Measurements from ENCODE around the gene XPOT. TPM values are rescaled to one million over a fixed set of nuclear protein-coding genes. Genes with fewer than 3 reads are reported as not detected.

XPOT gene
- polyA plus RNA-seq, 3 donors = 50.5 to 67.1 (median 59.2) TPM

DNA sequence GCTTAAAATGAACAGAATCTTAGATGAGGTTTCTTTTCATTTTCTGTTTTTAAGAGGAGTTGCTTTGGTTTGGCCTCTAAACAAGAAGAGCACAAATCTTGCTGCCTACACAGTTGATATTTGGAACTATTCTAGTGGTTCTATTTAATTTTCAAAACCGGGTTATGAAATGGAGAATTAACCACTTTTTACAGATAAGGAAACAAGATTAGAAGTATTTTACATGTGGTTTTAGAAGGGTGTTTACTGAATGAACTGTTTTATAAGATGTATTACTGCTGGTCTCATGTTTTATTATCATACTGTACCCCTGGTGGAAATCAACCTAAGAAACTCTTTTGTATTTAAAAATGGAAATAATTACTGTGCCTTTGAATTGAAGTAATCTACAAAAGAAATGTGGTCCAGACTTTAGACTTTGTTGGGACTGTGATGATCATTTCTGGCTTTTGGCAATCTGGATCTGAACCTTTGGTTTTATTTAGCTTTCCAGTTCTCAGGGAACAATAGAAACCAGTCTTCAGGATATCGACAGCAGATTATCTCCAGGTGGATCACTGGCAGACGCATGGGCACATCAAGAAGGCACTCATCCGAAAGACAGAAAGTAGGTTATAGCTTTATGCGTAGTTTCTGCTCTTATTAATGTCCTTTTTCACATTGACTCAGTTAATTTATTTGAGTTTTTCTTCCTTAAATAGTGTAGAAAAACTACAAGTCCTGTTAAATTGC lies 91.0 kb downstream of the XPOT start:
- no peak for DNase-seq (ENCODE audit: extremely low read depth in 1 of 11, low read depth in 9 of 11, low spot score in 4 of 11)

DNA sequence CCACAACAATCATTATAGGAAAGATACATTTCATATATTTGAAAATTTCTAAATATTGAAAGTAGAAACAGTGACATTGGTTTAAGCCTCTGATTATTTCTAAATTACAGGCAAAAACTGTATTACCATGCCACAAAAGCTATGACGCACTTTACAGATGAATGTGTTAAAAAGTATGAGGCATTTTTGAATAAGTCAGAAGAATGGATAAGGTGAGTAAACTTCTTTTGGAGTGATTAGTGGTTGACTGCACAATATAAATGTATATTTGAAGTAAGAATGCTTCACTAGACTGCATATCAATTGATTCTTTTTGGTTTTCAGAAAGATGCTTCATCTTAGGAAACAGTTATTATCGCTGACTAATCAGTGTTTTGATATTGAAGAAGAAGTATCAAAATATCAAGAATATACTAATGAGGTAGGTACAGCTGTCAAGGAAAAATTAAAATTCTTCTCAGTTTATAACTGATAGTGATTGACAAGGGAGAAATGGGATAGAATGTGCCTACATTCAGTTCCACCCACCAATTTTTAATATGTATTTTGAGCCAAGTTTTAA lies 92.7 kb downstream of the XPOT start:
- no peak for DNase-seq (ENCODE audit: extremely low read depth in 1 of 11, low read depth in 9 of 11, low spot score in 4 of 11)

DNA sequence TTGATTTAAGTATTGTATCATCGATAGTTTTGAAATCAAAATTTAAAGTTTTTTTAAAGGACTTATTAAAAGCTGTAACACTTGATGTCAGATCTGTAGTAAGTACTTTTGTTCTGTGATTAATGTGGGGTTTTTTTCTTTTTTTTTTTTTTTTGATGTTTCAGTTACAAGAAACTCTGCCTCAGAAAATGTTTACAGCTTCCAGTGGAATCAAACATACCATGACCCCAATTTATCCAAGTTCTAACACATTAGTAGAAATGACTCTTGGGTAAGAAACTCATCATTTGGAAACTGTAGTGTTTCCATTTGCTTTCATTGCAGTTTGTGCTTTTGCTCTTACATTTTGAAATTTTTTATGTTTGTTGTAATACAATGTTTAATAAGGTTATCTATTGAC lies 93.3 kb downstream of the XPOT start:
- DNase-seq (ENCODE audit: extremely low read depth in 1 of 11, low read depth in 9 of 11, low spot score in 4 of 11) = no peak

DNA sequence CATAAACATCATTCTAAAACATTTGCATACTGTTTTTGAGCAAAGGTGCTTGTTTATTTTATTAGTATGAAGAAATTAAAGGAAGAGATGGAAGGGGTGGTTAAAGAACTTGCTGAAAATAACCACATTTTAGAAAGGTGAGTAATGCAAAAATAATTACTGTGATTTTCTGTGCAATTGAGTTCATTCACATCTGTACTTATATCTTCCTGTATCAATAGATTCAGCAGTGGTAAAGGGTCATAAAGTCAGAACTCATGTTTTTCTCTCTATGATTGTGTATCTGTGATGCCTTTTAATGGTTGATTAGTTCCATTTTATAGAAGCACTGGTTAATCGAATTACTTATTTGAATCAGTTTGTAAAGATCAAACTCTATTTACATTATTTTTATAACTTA lies 93.7 kb downstream of the XPOT start:
- no peak for DNase-seq (ENCODE audit: extremely low read depth in 1 of 11, low read depth in 9 of 11, low spot score in 4 of 11)

DNA sequence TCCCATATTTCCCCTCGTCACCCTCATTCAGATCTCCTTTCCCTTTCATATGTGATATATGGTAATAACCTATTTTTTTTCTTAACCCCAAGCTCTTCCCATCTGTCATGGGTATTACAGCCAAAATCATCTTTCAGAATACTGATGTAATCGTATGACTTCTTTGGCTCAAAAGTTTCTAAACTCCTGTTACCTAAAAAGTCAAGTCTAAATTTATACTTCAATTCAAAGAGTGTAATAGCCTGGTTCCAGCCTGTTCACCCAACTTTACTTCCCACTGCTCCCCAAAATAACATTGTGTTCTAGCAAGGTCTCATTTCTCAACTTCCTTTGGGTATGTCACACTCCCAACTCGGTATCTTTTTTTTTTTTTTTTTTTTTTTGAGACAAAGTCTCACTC lies 96.2 kb downstream of the XPOT start:
- no peak for DNase-seq (ENCODE audit: extremely low read depth in 1 of 11, low read depth in 9 of 11, low spot score in 4 of 11)

Other genes starting within 250 kb of the XPOT start
- gene KICS2, start 182.1 kb upstream of the XPOT start, polyA plus RNA-seq (ENCODE audit: insufficient read length in 3 of 3) = 1 to 10 TPM; 4.7 to 6.3 (median 4.8) TPM
- gene C12orf56, start 13.6 kb upstream of the XPOT start, polyA plus RNA-seq (ENCODE audit: insufficient read length in 3 of 3) = 1 to 10 TPM; 1.2 to 2.2 (median 1.2) TPM
- 10 to 100 TPM; 17.7 to 25.2 (median 20.8) TPM for gene TBK1, start 47.7 kb downstream of the XPOT start, polyA plus RNA-seq (ENCODE audit: insufficient read length in 3 of 3)
- gene RASSF3, start 206.1 kb downstream of the XPOT start, polyA plus RNA-seq (ENCODE audit: insufficient read length in 3 of 3) = 10 to 100 TPM; 18.9 to 22.9 (median 19.7) TPM